ENCODE measurements around the gene AFAP1L1. TPM values are rescaled to one million over a fixed set of nuclear protein-coding genes. Genes with fewer than 3 reads are reported as not detected.

The AFAP1L1 gene
- total and polyA plus RNA-seq, 9 of the 15 experiments (the other 6 are each of a cell fraction or from before 2014, with no cell fraction given), result 0.01 to 0.12 (median 0.03) TPM; not detected in 4

DNA sequence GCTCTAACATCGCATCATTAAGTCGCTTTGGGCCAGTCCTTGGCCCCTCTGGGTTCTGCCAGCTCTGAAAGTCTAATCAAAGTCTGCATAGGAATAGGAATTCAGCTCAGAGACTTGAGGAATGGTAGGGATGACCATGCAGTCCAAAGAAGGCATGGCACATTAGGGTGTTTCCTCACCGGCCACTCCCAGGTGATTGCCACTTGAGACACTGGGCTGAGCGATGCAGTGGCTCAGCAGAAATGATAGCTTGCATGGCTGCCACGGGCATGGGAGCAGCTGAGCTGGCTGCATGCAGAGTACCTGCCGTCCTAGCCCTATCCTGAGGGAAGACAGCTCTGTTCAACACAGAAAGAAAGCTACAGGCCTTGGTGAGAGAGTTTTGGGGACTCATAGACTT, 28.8 kb downstream of the AFAP1L1 start:
- Histone ChIP-seq H3K27ac (ENCODE audit: extremely low read depth, low read depth, low read length) (no peak overlapping the region), H3K4me1 (replicated peaks in 1 of 2; ENCODE audit: control insufficient read depth in 2 of 2, insufficient read depth in 2 of 2, low read length in 2 of 2) (peaks cover 0 to 8% of the 10 kb centered on the region in 2 experiments; a peak in 1 of 5 replicates), H3K4me2 (ENCODE audit: insufficient read depth, low read length) (no peak overlapping the region), H3K79me2 (ENCODE audit: control insufficient read depth, insufficient read depth, low read length) (no peaks in the 10 kb centered on the region), H4K20me1 (replicated peaks; ENCODE audit: control insufficient read depth, insufficient read depth, low read length) (peaks cover 5% of the 10 kb centered on the region; the same call in 1 of the 2 replicates), H3K27me3 (ENCODE audit: control insufficient read depth in 2 of 2, insufficient read depth in 2 of 2, low read length in 2 of 2) (peaks cover 37 to 70% of the 10 kb centered on the region in 2 experiments; a peak in 4 of 5 replicates), H3K36me3 (ENCODE audit: control insufficient read depth, insufficient read depth, low read length) (no peaks in the 10 kb centered on the region), H3K9me1 (ENCODE audit: control insufficient read depth, insufficient read depth, low read length) (no peaks in the 10 kb centered on the region), H3K9me3 (replicated peaks; ENCODE audit: control insufficient read depth, insufficient read depth, low read depth, low read length) (no peaks in the 10 kb centered on the region), H3K4me3 (no peak overlapping the region), H2AFZ (ENCODE audit: low read depth, low read length) (no peak overlapping the region), H3K9ac (ENCODE audit: insufficient read depth in 1 of 2, low read depth in 2 of 2, low read length in 2 of 2) (no peak overlapping the region)
- intact Hi-C loops (cut with micrococcal nuclease), result no loop called here
- ATAC-seq (no peak), FAIRE-seq (no peak), DNase-seq (ENCODE audit: extremely low read depth in 1 of 4, low spot score in 3 of 4) (no peak)
- ChIA-PET CTCF (ENCODE audit: low intra/inter-chr PET ratio) (no interaction called here), POLR2A (interaction anchor here (1.4 kb wide), 2 partner anchors 11 to 14 kb away, joined by 6 read pairs; no protein-coding TSS in a partner anchor)
- no TSS peak for BruUV-seq (replicated peaks)
- in situ Hi-C loops (cut with MboI), result no loop called here
- WGBS (ENCODE audit: insufficient coverage, low coverage, missing lambda C conversion rate), result 9% methylated on average over 6 of the region's 6 CpGs
- TF ChIP-seq ZNF263 (CRISPR knock-in tag; IDR thresholded peaks at IDR 0.05; ENCODE audit: borderline replicate concordance) (no peak), ZNF444 (CRISPR knock-in tag; IDR thresholded peaks at IDR 0.05) (no peak), UBTF (IDR thresholded peaks at IDR 0.05; ENCODE audit: borderline replicate concordance in 1 of 2, low read depth in 2 of 2, low read length in 2 of 2) (no peak), HDAC2 (IDR thresholded peaks at IDR 0.05) (no peak), ZNF699 (CRISPR knock-in tag; IDR thresholded peaks at IDR 0.05; ENCODE audit: insufficient replicate concordance) (no peak), TCF7 (IDR thresholded peaks at IDR 0.05; ENCODE audit: borderline replicate concordance) (no peak), SPI1 (IDR thresholded peaks at IDR 0.05; ENCODE audit: borderline replicate concordance, low read depth, low read length) (no peak), ZNF695 (CRISPR knock-in tag; IDR thresholded peaks at IDR 0.05) (no peak), PURB (CRISPR knock-in tag; IDR thresholded peaks at IDR 0.05; ENCODE audit: low read depth) (no peak)
- TF ChIP-seq, protein P1, sequence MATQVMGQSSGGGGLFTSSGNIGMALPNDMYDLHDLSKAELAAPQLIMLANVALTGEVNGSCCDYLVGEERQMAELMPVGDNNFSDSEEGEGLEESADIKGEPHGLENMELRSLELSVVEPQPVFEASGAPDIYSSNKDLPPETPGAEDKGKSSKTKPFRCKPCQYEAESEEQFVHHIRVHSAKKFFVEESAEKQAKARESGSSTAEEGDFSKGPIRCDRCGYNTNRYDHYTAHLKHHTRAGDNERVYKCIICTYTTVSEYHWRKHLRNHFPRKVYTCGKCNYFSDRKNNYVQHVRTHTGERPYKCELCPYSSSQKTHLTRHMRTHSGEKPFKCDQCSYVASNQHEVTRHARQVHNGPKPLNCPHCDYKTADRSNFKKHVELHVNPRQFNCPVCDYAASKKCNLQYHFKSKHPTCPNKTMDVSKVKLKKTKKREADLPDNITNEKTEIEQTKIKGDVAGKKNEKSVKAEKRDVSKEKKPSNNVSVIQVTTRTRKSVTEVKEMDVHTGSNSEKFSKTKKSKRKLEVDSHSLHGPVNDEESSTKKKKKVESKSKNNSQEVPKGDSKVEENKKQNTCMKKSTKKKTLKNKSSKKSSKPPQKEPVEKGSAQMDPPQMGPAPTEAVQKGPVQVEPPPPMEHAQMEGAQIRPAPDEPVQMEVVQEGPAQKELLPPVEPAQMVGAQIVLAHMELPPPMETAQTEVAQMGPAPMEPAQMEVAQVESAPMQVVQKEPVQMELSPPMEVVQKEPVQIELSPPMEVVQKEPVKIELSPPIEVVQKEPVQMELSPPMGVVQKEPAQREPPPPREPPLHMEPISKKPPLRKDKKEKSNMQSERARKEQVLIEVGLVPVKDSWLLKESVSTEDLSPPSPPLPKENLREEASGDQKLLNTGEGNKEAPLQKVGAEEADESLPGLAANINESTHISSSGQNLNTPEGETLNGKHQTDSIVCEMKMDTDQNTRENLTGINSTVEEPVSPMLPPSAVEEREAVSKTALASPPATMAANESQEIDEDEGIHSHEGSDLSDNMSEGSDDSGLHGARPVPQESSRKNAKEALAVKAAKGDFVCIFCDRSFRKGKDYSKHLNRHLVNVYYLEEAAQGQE (IDR thresholded peaks at IDR 0.05; ENCODE audit: borderline replicate concordance), result no peak
- TF ChIP-seq, protein P1 (CRISPR knock-in tag; IDR thresholded peaks at IDR 0.05; ENCODE audit: low read depth), result no peak

Measured in K562 (cell line).